SIG-M5 treated with dmso at 0.1 percent for 504 hours (cell line): Measurements from ENCODE around the gene RRP36.
A peak's percentile ranks its signal among the peaks of the same experiment; 100 is the strongest.
"Not testable (repeated sequence)": the region's sequence is repeated elsewhere in the genome, so short reads cannot be mapped to it uniquely, and the experiment has no call there.

Experiments
- DNase-seq: peaks from one replicate; lab custom pipeline; 2025; ENCODE audit not compliant: unreplicated experiment; lab: John Stamatoyannopoulos, UW

RRP36 gene

DNA sequence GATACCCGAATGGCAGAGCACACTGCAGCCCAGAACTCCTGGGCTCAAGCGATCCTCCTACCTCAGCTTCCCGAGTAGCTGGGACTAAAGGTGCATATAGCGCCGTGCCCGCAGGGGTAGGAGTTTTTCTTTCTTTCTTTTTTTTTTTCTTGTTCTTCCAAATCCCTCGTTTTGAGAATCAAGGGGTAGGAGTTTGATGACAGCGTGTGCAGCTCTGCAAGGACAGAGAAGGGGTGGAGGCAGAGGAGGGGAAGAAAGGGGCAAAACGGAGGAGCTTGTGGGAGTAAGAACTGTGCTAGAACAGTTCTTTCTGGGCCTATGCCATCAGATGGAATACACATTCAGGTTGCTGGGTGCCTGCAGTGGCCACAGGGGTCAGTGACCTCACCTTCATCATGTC lies 15.3 kb downstream of the RRP36 start:
- DNase-seq, result no peak

DNA sequence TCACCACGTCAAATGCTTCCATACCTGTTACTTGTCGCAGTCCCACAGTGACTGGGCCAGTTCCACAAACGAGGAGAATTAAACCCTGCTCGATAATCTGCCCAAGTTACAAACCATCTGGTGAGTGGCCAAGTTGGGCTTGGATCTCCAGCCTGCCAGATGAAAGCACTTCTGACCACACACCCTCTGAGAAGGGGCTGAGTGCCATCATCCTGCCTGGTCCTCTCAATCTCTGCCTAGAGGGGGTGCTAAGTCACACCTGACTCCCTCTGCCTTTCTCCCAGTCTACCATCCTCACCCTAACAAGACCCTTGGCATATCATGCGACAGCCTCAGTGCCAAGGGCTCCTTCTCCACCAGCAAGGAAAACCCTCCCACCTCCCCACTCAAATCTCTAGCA lies 15.8 kb downstream of the RRP36 start:
- DNase-seq, result no peak

DNA sequence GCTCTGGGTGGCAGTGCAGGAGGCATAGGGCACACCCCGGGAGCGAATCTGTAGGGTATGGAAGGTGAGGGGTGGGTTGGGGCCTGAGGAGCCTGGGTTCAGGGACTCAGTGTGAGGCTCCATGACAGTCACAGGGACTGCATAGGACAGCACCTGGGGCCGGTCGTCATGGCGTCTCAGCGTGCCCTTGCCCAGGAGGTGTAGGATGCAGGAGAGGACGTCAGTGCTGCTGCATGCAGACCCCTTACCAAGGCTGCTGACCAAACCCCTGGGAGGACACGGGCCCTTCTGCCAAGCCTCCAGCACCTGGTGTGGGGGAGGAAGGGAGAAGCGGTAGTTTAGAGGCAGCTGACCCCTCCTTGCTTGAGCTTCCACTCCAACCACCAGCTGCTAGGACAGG lies 16.3 kb downstream of the RRP36 start:
- no peak for DNase-seq

DNA sequence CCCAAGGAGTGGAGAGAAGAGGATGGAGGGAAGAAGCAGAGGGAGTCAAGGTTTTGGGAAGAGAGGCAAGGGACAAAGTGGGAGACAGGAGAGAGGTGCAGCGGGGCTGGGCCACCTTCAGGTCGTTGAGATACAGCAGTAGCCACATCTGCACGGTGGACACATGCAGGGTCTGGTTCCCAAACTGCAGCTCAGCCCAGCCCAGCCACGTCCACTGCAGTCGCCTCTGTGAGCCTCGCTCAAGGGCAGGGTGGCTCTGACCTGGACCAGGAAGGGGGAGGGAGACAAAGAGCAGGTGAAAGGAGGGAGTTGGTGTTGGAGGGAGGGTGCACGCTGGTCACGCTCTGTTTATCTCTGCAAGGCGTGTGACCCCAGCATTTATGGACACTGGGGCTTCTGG lies 17.3 kb downstream of the RRP36 start:
- no peak for DNase-seq

- no peak for DNase-seq
Measured at GRCh38 chr6:43040542-43041257, 19.3 kb downstream of the RRP36 start.

DNA sequence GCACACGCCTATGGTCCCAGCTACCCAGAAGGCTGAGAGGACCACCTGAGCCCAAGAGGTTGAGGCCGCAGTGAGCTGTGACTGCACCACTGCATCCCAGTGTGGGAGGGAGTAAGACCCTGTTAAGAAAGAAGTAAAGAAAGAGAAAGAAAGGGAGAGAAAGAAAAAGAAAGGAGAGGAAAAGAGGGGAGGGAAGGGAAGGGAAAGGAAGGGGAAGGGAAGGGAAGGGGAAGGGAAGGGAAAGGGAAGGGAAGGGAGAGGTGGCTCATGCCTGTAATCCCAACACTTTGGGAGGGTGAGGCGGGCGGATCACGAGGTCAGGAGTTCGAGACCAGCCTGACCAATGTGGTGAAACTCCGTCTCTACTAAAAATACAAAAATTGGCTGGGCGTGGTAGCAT lies 20.1 kb downstream of the RRP36 start:
- DNase-seq, result not testable (repeated sequence)

- no peak for DNase-seq
Measured at GRCh38 chr6:43043310-43043709, 21.9 kb downstream of the RRP36 start.

DNA sequence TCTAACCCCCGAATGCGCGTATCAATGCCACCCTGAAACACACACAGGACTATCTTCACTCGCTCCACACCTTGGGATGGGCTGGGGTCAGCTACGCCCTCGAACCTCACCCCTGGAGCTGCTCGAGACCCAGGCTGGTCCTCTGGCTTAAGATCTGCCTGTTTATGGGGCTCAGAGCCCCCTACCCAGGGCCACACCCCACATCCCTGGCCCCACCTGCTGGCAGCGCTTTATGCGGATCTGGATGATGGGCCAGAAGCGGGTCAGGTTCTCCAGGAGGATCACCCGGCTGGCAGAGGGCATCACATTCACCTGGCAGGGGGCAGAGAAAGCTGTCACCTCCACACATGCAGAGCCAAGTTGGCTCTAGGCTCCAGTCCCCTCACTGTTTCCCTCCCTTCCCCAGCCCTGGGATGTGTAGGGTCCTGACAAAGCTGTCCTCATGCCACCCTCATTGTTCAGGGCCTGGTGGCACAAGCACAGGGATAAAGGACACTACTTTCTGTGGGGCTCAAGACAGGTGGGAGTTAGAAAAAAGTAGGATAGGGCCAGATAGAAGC lies 24.0 kb downstream of the RRP36 start:
- DNase-seq, result no peak

DNA sequence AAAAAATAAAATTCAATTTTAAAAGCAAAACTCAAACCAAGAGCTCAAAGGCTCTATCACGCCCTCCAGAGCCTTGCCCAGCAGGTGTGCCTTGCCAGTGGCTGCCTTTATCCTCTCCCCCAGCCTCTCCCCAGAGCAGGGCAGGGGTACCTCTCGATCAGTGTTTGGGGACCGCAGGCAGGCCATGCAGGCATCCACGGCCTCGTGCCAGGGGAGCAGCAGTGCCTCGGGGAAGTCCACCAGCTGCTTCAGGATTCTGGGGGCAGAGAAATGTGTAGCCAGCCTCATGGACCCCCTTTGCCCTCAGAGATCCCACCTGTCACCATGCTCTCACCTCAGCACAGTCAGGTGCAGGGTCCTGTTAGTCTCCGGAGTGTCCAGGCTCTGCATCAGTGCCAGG lies 26.6 kb downstream of the RRP36 start:
- DNase-seq, result no peak

DNA sequence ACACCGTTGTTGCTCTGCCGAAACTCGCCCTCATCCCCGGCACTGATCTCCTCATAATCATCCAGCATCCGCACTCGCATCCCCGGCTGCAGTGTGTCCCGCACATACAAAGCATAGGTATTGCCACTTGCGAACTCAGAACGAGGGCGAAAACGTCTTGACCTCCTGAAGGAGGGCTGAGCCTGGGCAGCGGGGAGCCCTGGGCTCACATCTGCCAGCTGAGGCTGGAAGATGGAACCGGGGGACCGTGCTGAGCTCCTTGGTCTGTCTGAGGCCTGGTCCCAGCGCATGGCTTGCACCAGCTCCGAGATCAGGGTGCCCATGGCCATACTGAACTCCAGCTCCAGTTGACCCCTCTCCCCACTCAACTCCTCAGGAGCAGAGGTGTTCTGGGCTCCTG lies 29.6 kb downstream of the RRP36 start:
- DNase-seq, result no peak

- DNase-seq, result no peak
Measured at GRCh38 chr6:43052225-43052841, 30.9 kb downstream of the RRP36 start.

GRCh38 chr6:43052842-43053544 lies 31.6 kb downstream of the RRP36 start:
- peak; percentile 17 for DNase-seq

- DNase-seq, result peak; percentile 92
Measured at GRCh38 chr6:43053545-43054205, 32.3 kb downstream of the RRP36 start, which contains the start of gene CUL7. Gene CUL7, minus strand, starts transcription at chr6:43053851. Its CDS starts 1,063 bp downstream, at chr6:43052788.

GRCh38 chr6:43054206-43054943 lies 33.0 kb downstream of the RRP36 start:
- no peak for DNase-seq

GRCh38 chr6:43055966-43056365 lies 34.5 kb downstream of the RRP36 start:
- no peak for DNase-seq

DNA sequence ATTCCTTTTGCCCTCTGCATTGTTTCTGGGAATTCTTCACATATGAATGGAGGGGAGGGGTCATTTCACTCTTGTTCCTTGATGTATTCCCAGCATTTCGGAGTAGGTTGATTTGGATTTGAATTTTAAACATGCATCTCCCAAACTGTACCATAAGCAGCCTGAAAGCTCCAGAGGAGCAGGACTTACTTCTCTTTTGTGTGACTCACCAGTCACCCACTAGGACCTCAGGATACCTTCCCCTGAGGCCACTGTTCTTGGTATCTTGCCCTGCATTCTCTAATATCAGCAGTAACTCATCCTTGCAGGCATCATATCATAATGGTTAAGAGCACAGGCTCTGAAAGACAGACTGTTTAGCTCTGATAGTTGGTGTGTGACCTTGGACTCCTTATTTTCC lies 37.1 kb downstream of the RRP36 start:
- peak; percentile 9 for DNase-seq

GRCh38 chr6:43059168-43060033 lies 38.0 kb downstream of the RRP36 start, which contains the start of the genes KLC4 and MRPL2:
Gene KLC4, plus strand, starts transcription at chr6:43059631. Its CDS starts 1,705 bp downstream, at chr6:43061336.
Gene MRPL2, minus strand, starts transcription at chr6:43059434. Its CDS starts 53 bp downstream, at chr6:43059381.
- DNase-seq, result peak; percentile 99

DNA sequence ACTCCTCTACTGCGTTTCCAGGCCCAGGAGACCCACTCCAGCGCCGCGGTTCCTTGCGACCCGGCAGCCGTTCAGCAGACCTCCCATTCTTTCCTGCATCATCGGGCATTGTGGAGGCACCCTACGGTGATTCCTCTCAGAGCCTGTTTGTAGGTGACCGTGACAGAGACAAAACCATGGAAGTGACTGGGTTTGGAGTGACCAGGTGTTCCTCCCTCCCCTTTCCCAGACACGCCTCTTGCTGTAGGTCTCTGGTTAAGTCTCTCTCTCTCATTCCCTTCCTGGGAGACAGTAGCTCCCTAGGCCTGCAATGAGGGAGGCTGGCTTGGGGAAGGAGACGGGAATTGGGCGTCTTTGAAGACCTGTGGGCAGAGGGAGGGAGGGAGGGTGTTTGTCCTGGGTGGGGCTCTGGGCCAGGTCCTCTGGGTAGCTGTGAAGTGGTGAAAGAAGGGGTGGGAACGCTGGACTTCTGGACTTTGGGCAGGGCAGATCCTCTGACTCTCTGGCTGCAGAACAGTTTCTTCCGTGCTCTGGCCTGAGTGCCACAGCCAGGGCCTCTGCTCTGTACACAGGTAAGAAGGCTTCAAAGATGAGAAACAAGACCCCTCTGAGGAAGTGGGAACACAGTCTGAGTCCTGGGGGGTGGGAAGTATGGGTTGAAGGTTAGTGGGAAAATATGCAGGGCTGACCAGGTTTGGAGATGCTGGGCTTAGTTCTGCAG lies 38.8 kb downstream of the RRP36 start:
- no peak for DNase-seq
